ENCODE data around the gene FRY. TPM values are rescaled to one million over a fixed set of nuclear protein-coding genes. Genes with fewer than 3 reads are reported as not detected.

The FRY gene
- total RNA-seq, 1 experiment from 2014 or later = 4.7 TPM

GRCh38 chr13:32016631-32017030 lies 14.9 kb upstream of the FRY start:
- Histone ChIP-seq H3K4me2 (no peak overlapping the region), H3K9me2 (ENCODE audit: insufficient read depth) (no peaks in the 10 kb centered on the region), H3K4me3 (no peak overlapping the region), H3K79me2 (ENCODE audit: low read depth) (no peaks in the 10 kb centered on the region), H3K27ac (no peak overlapping the region), H3K27me3 (ENCODE audit: insufficient read depth, low read depth) (no peaks in the 10 kb centered on the region), H3F3A (ENCODE audit: insufficient read depth, low read depth) (no peaks in the 10 kb centered on the region), H4K20me1 (ENCODE audit: insufficient read depth) (no peaks in the 10 kb centered on the region), H3K36me3 (ENCODE audit: low read depth) (no peaks in the 10 kb centered on the region), H2AFZ (no peak overlapping the region), H3K4me1 (replicated peaks; ENCODE audit: insufficient read depth) (no peaks in the 10 kb centered on the region), H3K9me3 (ENCODE audit: insufficient read depth, low read depth) (no peaks in the 10 kb centered on the region)
- DNase-seq = no peak
- CTCF ChIA-PET = no interaction called here
- no TSS peak for BruUV-seq (replicated peaks)
- TF ChIP-seq EZH2 (IDR thresholded peaks at IDR 0.05; ENCODE audit: low read depth) = no peak
- no peak for TF ChIP-seq CTCF (conservative IDR thresholded peaks at IDR 0.05)
- POLR2A ChIA-PET (ENCODE audit: unreplicated experiment) = no interaction called here
- intact Hi-C loops (cut with micrococcal nuclease; ENCODE audit: unreplicated experiment) = loop anchor here (5.0 kb wide), 1 partner anchor 566 kb away; no protein-coding TSS in a partner anchor

- no peaks in the 10 kb centered on the region for H3K27me3 ChIP-seq (ENCODE audit: insufficient read depth, low read depth)
- H3K79me2 ChIP-seq (ENCODE audit: low read depth) = no peaks in the 10 kb centered on the region
- BruUV-seq (replicated peaks) = no TSS peak
- H3K4me2 ChIP-seq = no peak overlapping the region
- H3K36me3 ChIP-seq (ENCODE audit: low read depth) = no peaks in the 10 kb centered on the region
- no peak overlapping the region for H3K4me3 ChIP-seq
- no peaks in the 10 kb centered on the region for H3K4me1 ChIP-seq (replicated peaks; ENCODE audit: insufficient read depth)
- no peaks in the 10 kb centered on the region for H4K20me1 ChIP-seq (ENCODE audit: insufficient read depth)
- intact Hi-C loops (cut with micrococcal nuclease; ENCODE audit: unreplicated experiment) = loop anchor here (5.0 kb wide), 1 partner anchor 565 kb away; no protein-coding TSS in a partner anchor
- CTCF ChIA-PET = no interaction called here
- no peak overlapping the region for H2AFZ ChIP-seq
- TF ChIP-seq CTCF (conservative IDR thresholded peaks at IDR 0.05) = no peak
- no peak for TF ChIP-seq EZH2 (IDR thresholded peaks at IDR 0.05; ENCODE audit: low read depth)
- POLR2A ChIA-PET (ENCODE audit: unreplicated experiment) = no interaction called here
- H3F3A ChIP-seq (ENCODE audit: insufficient read depth, low read depth) = no peaks in the 10 kb centered on the region
- DNase-seq = no peak
- H3K27ac ChIP-seq = no peak overlapping the region
- H3K9me2 ChIP-seq (ENCODE audit: insufficient read depth) = no peaks in the 10 kb centered on the region
- H3K9me3 ChIP-seq (ENCODE audit: insufficient read depth, low read depth) = no peaks in the 10 kb centered on the region
Measured at GRCh38 chr13:32017474-32017873, 14.1 kb upstream of the FRY start.

GRCh38 chr13:32019612-32020233 lies 11.9 kb upstream of the FRY start:
- intact Hi-C loops (cut with micrococcal nuclease; ENCODE audit: unreplicated experiment) = loop anchor here (5.0 kb wide), 1 partner anchor 563 kb away; no protein-coding TSS in a partner anchor
- POLR2A ChIA-PET (ENCODE audit: unreplicated experiment) = no interaction called here

More at GRCh38 chr13:32019612-32020233, 11.9 kb upstream of the FRY start:
- no peak for DNase-seq
- Histone ChIP-seq H3K4me1 (replicated peaks; ENCODE audit: insufficient read depth) (no peaks in the 10 kb centered on the region), H3K79me2 (ENCODE audit: low read depth) (no peaks in the 10 kb centered on the region), H3K27me3 (ENCODE audit: insufficient read depth, low read depth) (no peaks in the 10 kb centered on the region), H3K9me3 (ENCODE audit: insufficient read depth, low read depth) (no peaks in the 10 kb centered on the region), H3K4me3 (no peak overlapping the region), H3K4me2 (no peak overlapping the region), H3K27ac (no peak overlapping the region), H3K9me2 (ENCODE audit: insufficient read depth) (no peaks in the 10 kb centered on the region), H3F3A (ENCODE audit: insufficient read depth, low read depth) (no peaks in the 10 kb centered on the region), H3K36me3 (ENCODE audit: low read depth) (no peaks in the 10 kb centered on the region), H4K20me1 (ENCODE audit: insufficient read depth) (no peaks in the 10 kb centered on the region), H2AFZ (no peak overlapping the region)
- no peak for TF ChIP-seq EZH2 (IDR thresholded peaks at IDR 0.05; ENCODE audit: low read depth)
- TF ChIP-seq CTCF (conservative IDR thresholded peaks at IDR 0.05) = peak; percentile 62
- no TSS peak for BruUV-seq (replicated peaks)
- CTCF ChIA-PET = no interaction called here

All from PC-9 (cell line).